ENCODE data around the gene ATP23. TPM values are rescaled to one million over a fixed set of nuclear protein-coding genes. Genes with fewer than 3 reads are reported as not detected.

Gene ATP23
- total RNA-seq, 1 donor from 2014 or later: 31.9 TPM

DNA sequence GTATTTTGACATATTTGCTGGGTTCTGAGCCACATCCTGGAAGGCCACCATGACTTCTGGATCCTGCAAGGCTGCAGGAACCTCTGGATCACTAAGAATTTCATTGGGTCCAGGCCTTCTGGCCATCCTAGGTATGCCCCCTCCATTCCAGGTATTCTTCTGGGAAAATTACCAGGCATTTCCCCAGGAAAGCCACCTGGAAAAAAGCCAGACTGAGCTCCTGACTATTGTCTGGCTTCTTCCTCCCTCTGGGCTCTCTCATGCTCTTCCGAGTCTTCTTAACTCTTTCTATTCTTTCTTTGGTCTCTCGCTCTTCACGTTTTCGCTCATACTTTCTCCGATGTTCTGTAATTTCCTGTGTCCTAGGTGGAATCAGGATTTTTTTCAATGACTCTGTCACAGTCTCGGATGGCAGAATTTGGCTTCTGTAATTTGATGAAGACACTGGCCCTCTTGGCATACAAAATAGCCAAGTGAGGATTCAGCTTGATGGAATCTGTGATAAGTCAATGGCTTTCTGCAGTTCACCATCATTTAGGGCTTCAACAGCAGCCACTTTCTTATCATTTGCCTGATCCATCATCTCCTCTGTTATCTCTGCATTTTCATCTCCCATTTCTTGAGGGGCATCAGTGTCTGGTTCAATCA, 42.6 kb downstream of the ATP23 start:
- Histone ChIP-seq H3K4me3 (no peak overlapping the region), H3K27ac (no peak overlapping the region), H3K36me3 (no peaks in the 10 kb centered on the region), H3K27me3 (no peaks in the 10 kb centered on the region), H3K4me1 (no peaks in the 10 kb centered on the region), H3K9me3 (no peaks in the 10 kb centered on the region)
- TF ChIP-seq POLR2AphosphoS5 (IDR thresholded peaks at IDR 0.05; ENCODE audit: insufficient read depth in 1 of 2, low read depth in 1 of 2) (no peak), POLR2A (IDR thresholded peaks at IDR 0.05) (no peak)
- TF ChIP-seq, protein P1, sequence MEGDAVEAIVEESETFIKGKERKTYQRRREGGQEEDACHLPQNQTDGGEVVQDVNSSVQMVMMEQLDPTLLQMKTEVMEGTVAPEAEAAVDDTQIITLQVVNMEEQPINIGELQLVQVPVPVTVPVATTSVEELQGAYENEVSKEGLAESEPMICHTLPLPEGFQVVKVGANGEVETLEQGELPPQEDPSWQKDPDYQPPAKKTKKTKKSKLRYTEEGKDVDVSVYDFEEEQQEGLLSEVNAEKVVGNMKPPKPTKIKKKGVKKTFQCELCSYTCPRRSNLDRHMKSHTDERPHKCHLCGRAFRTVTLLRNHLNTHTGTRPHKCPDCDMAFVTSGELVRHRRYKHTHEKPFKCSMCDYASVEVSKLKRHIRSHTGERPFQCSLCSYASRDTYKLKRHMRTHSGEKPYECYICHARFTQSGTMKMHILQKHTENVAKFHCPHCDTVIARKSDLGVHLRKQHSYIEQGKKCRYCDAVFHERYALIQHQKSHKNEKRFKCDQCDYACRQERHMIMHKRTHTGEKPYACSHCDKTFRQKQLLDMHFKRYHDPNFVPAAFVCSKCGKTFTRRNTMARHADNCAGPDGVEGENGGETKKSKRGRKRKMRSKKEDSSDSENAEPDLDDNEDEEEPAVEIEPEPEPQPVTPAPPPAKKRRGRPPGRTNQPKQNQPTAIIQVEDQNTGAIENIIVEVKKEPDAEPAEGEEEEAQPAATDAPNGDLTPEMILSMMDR (IDR thresholded peaks at IDR 0.05): no peak
- intact Hi-C loops (cut with DNase I): loop anchor here (10.0 kb wide), 1 partner anchor 671 kb away; no protein-coding TSS in a partner anchor
- no peak for DNase-seq (ENCODE audit: extremely low spot score in 2 of 2)

DNA sequence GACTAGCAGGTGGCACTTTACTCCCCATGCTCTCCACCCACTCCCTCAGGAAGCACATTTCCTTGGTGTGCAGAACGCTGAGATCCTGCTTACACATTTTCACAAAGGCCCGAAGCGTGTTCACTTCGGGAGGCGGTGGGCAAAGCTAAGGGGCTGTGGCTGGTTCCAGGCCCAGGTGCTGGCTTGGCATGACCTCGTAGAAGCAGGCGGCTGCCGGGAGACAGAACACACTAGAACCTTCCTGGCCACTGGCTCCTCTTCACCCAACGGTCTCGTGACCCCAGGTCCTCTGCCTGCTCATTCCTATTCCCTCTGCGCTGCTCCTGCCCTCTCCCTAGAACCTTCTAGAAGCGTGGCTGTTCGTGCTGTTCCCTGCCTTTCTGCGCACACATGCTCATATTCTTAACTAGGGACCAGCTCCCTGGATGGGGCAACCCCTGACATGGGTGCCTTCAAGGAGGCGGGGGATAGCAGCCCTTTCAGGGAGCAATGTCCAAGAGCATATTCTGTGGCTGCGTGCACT, 43.3 kb downstream of the ATP23 start:
- Histone ChIP-seq H3K27me3 (no peaks in the 10 kb centered on the region), H3K27ac (no peak overlapping the region), H3K4me3 (no peak overlapping the region), H3K36me3 (no peaks in the 10 kb centered on the region), H3K4me1 (no peaks in the 10 kb centered on the region), H3K9me3 (no peaks in the 10 kb centered on the region)
- no peak for TF ChIP-seq POLR2A (IDR thresholded peaks at IDR 0.05)
- TF ChIP-seq POLR2AphosphoS5 (IDR thresholded peaks at IDR 0.05; ENCODE audit: insufficient read depth in 1 of 2, low read depth in 1 of 2): no peak
- TF ChIP-seq, protein P1 (IDR thresholded peaks at IDR 0.05): no peak
- DNase-seq (ENCODE audit: extremely low spot score in 2 of 2): no peak
- intact Hi-C loops (cut with DNase I): loop anchor here (10.0 kb wide), 1 partner anchor 670 kb away; no protein-coding TSS in a partner anchor

DNA sequence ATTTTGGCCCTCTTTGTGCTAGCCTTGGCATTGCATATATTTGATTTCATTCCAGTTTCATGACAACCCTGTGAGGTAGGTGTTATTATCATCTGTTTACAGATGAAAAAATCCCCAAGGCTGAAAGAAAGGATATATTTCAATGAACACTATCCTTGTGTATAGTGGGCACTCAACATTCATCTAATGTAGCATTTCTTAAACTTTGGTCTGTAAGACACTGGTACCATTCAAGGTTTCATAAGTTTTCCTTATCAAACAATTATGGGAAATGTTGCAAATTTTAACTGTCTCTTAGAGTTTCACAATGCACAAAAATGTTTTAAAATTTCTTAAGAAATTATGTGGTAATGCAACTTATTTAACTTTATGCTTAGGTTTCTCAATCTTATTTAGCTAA, 44.3 kb downstream of the ATP23 start:
- no peak overlapping the region for H3K27ac ChIP-seq
- DNase-seq (ENCODE audit: extremely low spot score in 2 of 2): no peak
- TF ChIP-seq, protein P1 (IDR thresholded peaks at IDR 0.05): no peak
- TF ChIP-seq POLR2A (IDR thresholded peaks at IDR 0.05) (no peak), POLR2AphosphoS5 (IDR thresholded peaks at IDR 0.05; ENCODE audit: insufficient read depth in 1 of 2, low read depth in 1 of 2) (no peak)

DNA sequence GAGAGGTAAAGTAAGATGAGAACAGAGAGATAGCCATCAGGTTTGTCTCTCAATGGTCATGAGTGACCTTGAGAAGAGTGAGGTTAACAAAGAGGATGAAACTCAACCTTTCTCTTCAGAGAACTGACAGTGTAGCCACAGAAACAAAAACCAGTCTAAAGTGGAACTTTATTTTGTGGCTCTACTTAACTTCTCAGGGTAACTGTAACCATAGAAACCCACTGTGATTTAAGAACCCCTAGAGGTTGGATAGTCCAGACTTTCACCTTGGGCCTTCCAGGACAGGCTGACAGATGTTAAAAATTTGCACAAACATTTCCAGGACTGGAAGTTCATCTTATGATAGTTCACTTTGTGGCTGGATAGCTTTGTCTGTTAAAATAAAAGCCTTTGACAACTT, 48.5 kb downstream of the ATP23 start:
- intact Hi-C loops (cut with DNase I): loop anchor here (10.0 kb wide), 1 partner anchor 665 kb away; no protein-coding TSS in a partner anchor
- Histone ChIP-seq H3K4me3 (no peak overlapping the region), H3K27me3 (no peaks in the 10 kb centered on the region), H3K27ac (no peak overlapping the region), H3K4me1 (no peaks in the 10 kb centered on the region), H3K36me3 (no peaks in the 10 kb centered on the region), H3K9me3 (no peaks in the 10 kb centered on the region)
- TF ChIP-seq, protein P1 (IDR thresholded peaks at IDR 0.05): no peak
- TF ChIP-seq POLR2A (IDR thresholded peaks at IDR 0.05): no peak
- no peak for TF ChIP-seq POLR2AphosphoS5 (IDR thresholded peaks at IDR 0.05; ENCODE audit: insufficient read depth in 1 of 2, low read depth in 1 of 2)
- DNase-seq (ENCODE audit: extremely low spot score in 2 of 2): no peak

More for the DNA sequence above, 44.3 kb downstream of the ATP23 start:
- Histone ChIP-seq H3K4me3 (no peak overlapping the region), H3K36me3 (no peaks in the 10 kb centered on the region), H3K4me1 (no peaks in the 10 kb centered on the region), H3K27me3 (no peaks in the 10 kb centered on the region), H3K9me3 (no peaks in the 10 kb centered on the region)
- intact Hi-C loops (cut with DNase I): loop anchor here (10.0 kb wide), 1 partner anchor 669 kb away; no protein-coding TSS in a partner anchor

Data from vagina (tissue), 2 donors.